GM19351 (cell line): ENCODE results near the gene SELENOT.
"Not testable (repeated sequence)": the region's sequence is repeated elsewhere in the genome, so short reads cannot be mapped to it uniquely, and the experiment has no call there.

Source experiments
- ATAC-seq: cut with Tn5 transposase; IDR thresholded peaks from one replicate; pipeline ENCODE4 v1.9.1; 2021; ENCODE audit warnings: mild to moderate bottlenecking, moderate library complexity; ENCODE audit not compliant: unreplicated experiment

The SELENOT gene

GRCh38 chr3:150603153-150603979 lies at the start of gene SELENOT:
Gene SELENOT (plus strand): TSS chr3:150603321. CDS start chr3:150603363, 42 bp downstream.
- peak; percentile 51 for ATAC-seq

GRCh38 chr3:150555859-150556436 lies 47.2 kb upstream of the SELENOT start:
- no peak for ATAC-seq

- no peak for ATAC-seq
Observed at GRCh38 chr3:150556792-150557191, 46.3 kb upstream of the SELENOT start.

GRCh38 chr3:150557725-150558124 lies 45.4 kb upstream of the SELENOT start:
- no peak for ATAC-seq

- ATAC-seq, result no peak
Observed at GRCh38 chr3:150564243-150564642, 38.9 kb upstream of the SELENOT start.

- no peak for ATAC-seq
Observed at GRCh38 chr3:150567328-150567727, 35.8 kb upstream of the SELENOT start.

GRCh38 chr3:150577855-150578254 lies 25.3 kb upstream of the SELENOT start:
- no peak for ATAC-seq

- ATAC-seq, result no peak
Observed at GRCh38 chr3:150581174-150581573, 21.9 kb upstream of the SELENOT start.

GRCh38 chr3:150582620-150583019 lies 20.5 kb upstream of the SELENOT start:
- peak; percentile 72 for ATAC-seq

GRCh38 chr3:150583028-150583427 lies 20.1 kb upstream of the SELENOT start:
- peak; percentile 74 for ATAC-seq

- ATAC-seq, result no peak
Observed at GRCh38 chr3:150588027-150588830, 14.9 kb upstream of the SELENOT start.

GRCh38 chr3:150589759-150590158 lies 13.4 kb upstream of the SELENOT start:
- no peak for ATAC-seq

GRCh38 chr3:150594150-150594549 lies 9.0 kb upstream of the SELENOT start:
- ATAC-seq, result no peak

- ATAC-seq, result no peak
Observed at GRCh38 chr3:150597646-150598045, 5.5 kb upstream of the SELENOT start.

GRCh38 chr3:150599611-150600297 lies 3.4 kb upstream of the SELENOT start:
- ATAC-seq, result no peak

GRCh38 chr3:150600647-150601530 lies 2.2 kb upstream of the SELENOT start:
- ATAC-seq, result not testable (repeated sequence)

GRCh38 chr3:150602426-150603152 lies 532 bp upstream of the SELENOT start:
- peak; percentile 1 for ATAC-seq

- ATAC-seq, result no peak
Observed at GRCh38 chr3:150603980-150604319, 829 bp downstream of the SELENOT start.

- ATAC-seq, result no peak
Observed at GRCh38 chr3:150605998-150606641, 3.0 kb downstream of the SELENOT start.
